HepG2 (cell line): ENCODE results near the gene DALRD3. TPM values are rescaled to one million over a fixed set of nuclear protein-coding genes. Genes with fewer than 3 reads are reported as not detected.

ENCODE experiments used
- ADNP ChIP-seq: sonication (generic); formaldehyde crosslinking; IDR thresholded peaks from 2 replicates; pipeline ENCODE4 v1.4.0; 2020; ENCODE audit warnings: missing genetic modification reagents
- CBX5 ChIP-seq: sonication (generic); formaldehyde crosslinking; IDR thresholded peaks from 2 replicates; pipeline ENCODE4 v1.4.0; 2020; ENCODE audit warnings: missing genetic modification reagents, borderline replicate concordance
- CCDC6 ChIP-seq: sonication (generic); formaldehyde crosslinking; IDR thresholded peaks from 2 replicates; pipeline ENCODE4 v1.8.1; 2022; ENCODE audit warnings: mild to moderate bottlenecking, missing genetic modification reagents, moderate library complexity
- CENPBD1 ChIP-seq: sonication (generic); formaldehyde crosslinking; IDR thresholded peaks from 2 replicates; pipeline ENCODE4 v1.8.0; 2022; ENCODE audit warnings: missing genetic modification reagents, low read depth, mild to moderate bottlenecking, borderline replicate concordance
- KDM6A ChIP-seq: IDR thresholded peaks from 2 replicates; pipeline ENCODE4 v1.6.1; 2016; ENCODE audit warnings: low read depth
- KLF12 ChIP-seq: sonication (generic); formaldehyde crosslinking; IDR thresholded peaks from 2 replicates; pipeline ENCODE4 v1.4.0; 2020; ENCODE audit warnings: missing genetic modification reagents, borderline replicate concordance
- NCOA2 ChIP-seq: sonication (generic); formaldehyde crosslinking; IDR thresholded peaks from 2 replicates; pipeline ENCODE4 v1.8.0; 2022; ENCODE audit warnings: inconsistent platforms
- NONO ChIP-seq, 2 experiments: fragments of 450-650 bp in 1 of 2; sonication (generic) in 1 of 2; formaldehyde crosslinking in 1 of 2; IDR thresholded peaks in 1 of 2; conservative IDR thresholded peaks in 1 of 2; 2 replicates each; pipeline versions ENCODE4 v1.6.1 to v1.8.0; 2017 to 2022; ENCODE audit warnings: mild to moderate bottlenecking in 1 of 2, missing genetic modification reagents in 1 of 2, moderate library complexity in 1 of 2
- RXRB ChIP-seq: IDR thresholded peaks from 2 replicates; pipeline ENCODE4 v1.6.1; 2016; ENCODE audit warnings: borderline replicate concordance, missing genetic modification reagents, missing compliant biosample characterization
- TCF7 ChIP-seq: sonication (generic); IDR thresholded peaks from 2 replicates; pipeline ENCODE4 v1.6.1; 2016; ENCODE audit warnings: antibody characterized with exemption, low read depth
- TEAD2 ChIP-seq: sonication (generic); formaldehyde crosslinking; IDR thresholded peaks from 2 replicates; pipeline ENCODE4 v1.9.0; 2021; ENCODE audit warnings: missing genetic modification reagents
- TOPORS ChIP-seq: sonication (generic); formaldehyde crosslinking; IDR thresholded peaks from 2 replicates; pipeline ENCODE4 v1.8.0; 2023; ENCODE audit warnings: mild to moderate bottlenecking, missing genetic modification reagents
- ZNF501 ChIP-seq: sonication (generic); formaldehyde crosslinking; IDR thresholded peaks from 2 replicates; pipeline ENCODE4 v1.5.1; 2020; ENCODE audit warnings: mild to moderate bottlenecking, moderate library complexity, missing genetic modification reagents
- polyA plus RNA-seq, 8 experiments: library from polyadenylated mRNA; depleted of rRNA in 3 of 8; stranded (reverse) in 7 of 8; unstranded in 1 of 8; fragments of >200 nt; fragmentation: Illumina TruSeq in 4 of 8; extraction: Trizol in 4 of 8; gene quantifications; 2 replicates each; pipeline versions ENCODE4 v1.2.1 to v1.2.3, GENCODE V29; 2011 to 2016; ENCODE audit warnings: low read depth in 4 of 8, missing spikeins in 1 of 8, mixed read lengths in 1 of 8; ENCODE audit not compliant: insufficient read depth in 1 of 8
- total RNA-seq, 5 experiments: library from RNA; depleted of rRNA; stranded (reverse); fragments of >200 nt; fragmentation: Illumina TruSeq; extraction: Trizol; gene quantifications; 2 replicates each; pipeline ENCODE4 v1.2.3, GENCODE V29; 2016; ENCODE audit warnings: low read depth in 1 of 5
- TF ChIP-seq, protein P1 (sequence below): sonication (generic); formaldehyde crosslinking; IDR thresholded peaks from 2 replicates; pipeline ENCODE4 v1.8.1; 2022; ENCODE audit warnings: low read depth, mild to moderate bottlenecking, missing genetic modification reagents

DALRD3 gene
- total and polyA plus RNA-seq, 2 of the 13 experiments (the other 11 are each of a cell fraction or from before 2014, with no cell fraction given) = 19.9 to 36.5 TPM

GRCh38 chr3:49013738-49014660 lies 4.4 kb downstream of the DALRD3 start (continued):
- no peak for TF ChIP-seq TEAD2
- no peak for TF ChIP-seq TOPORS (CRISPR knock-in tag)
- TF ChIP-seq NONO (IDR thresholded peaks at IDR 0.05) = no peak
- TF ChIP-seq NONO (CRISPR knock-in tag; conservative IDR thresholded peaks at IDR 0.05) = 0 out of 2 replicates have a peak, but pooled peaks have one; percentile 28
- TF ChIP-seq KLF12 (CRISPR knock-in tag) = no peak
- no peak for TF ChIP-seq ZNF501 (CRISPR knock-in tag)
- TF ChIP-seq, protein P1, sequence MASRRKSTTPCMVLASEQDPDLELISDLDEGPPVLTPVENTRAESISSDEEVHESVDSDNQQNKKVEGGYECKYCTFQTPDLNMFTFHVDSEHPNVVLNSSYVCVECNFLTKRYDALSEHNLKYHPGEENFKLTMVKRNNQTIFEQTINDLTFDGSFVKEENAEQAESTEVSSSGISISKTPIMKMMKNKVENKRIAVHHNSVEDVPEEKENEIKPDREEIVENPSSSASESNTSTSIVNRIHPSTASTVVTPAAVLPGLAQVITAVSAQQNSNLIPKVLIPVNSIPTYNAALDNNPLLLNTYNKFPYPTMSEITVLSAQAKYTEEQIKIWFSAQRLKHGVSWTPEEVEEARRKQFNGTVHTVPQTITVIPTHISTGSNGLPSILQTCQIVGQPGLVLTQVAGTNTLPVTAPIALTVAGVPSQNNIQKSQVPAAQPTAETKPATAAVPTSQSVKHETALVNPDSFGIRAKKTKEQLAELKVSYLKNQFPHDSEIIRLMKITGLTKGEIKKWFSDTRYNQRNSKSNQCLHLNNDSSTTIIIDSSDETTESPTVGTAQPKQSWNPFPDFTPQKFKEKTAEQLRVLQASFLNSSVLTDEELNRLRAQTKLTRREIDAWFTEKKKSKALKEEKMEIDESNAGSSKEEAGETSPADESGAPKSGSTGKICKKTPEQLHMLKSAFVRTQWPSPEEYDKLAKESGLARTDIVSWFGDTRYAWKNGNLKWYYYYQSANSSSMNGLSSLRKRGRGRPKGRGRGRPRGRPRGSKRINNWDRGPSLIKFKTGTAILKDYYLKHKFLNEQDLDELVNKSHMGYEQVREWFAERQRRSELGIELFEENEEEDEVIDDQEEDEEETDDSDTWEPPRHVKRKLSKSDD (CRISPR knock-in tag) = no peak
- TF ChIP-seq RXRB = no peak
- no peak for TF ChIP-seq NCOA2
- TF ChIP-seq ADNP = no peak
- TF ChIP-seq KDM6A (CRISPR knock-in tag) = no peak
- no peak for TF ChIP-seq TCF7
- no peak for TF ChIP-seq CBX5 (CRISPR knock-in tag)
- no peak for TF ChIP-seq CCDC6 (CRISPR knock-in tag)
- no peak for TF ChIP-seq CENPBD1 (CRISPR knock-in tag)
